ENCODE results near the gene STAC2. TPM values are rescaled to one million over a fixed set of nuclear protein-coding genes. Genes with fewer than 3 reads are reported as not detected.

Gene STAC2
- total RNA-seq, 2 experiments from 2014 or later: 0.03 TPM; not detected in 1

DNA sequence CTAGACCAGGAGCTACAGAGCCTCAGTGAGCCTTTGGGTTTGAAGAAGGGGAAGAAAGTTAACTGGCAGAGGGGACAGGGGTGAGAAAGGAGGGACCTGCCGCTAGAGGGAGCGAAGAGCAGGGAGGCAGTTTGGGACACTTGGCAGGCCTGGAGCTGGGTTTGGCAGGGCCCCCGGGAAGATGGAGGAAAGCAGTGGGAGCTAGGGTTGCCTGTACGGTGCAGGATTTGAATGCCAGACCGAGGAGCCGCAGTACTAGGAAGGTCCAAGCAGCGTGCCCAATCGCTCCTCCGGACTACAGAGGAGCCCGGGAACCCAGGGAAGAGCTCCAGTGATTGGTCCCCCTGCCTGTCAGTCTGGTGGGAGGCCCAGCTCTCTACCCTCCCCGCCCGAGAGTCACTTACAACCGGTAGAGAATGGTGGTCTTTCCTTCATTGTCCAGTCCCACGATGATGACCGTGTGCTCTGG, 61.0 kb downstream of the STAC2 start:
- BruUV-seq (replicated peaks): no TSS peak
- Histone ChIP-seq H2AFZ (ENCODE audit: low read length) (peak overlapping the region; percentile 69), H3K4me3 (ENCODE audit: low read depth, low read length, poor library complexity, severe bottlenecking) (peak overlapping the region; percentile 62), H3K9me3 (ENCODE audit: low read length) (peaks cover 3% of the 10 kb centered on the region; the same call in 1 of the 2 replicates), H3K9me2 (ENCODE audit: insufficient read depth, low read length) (no peaks in the 10 kb centered on the region), H3K27ac (ENCODE audit: low read depth, low read length, poor library complexity, severe bottlenecking) (peak overlapping the region; percentile 17), H3K79me2 (ENCODE audit: insufficient read depth, low read depth, low read length) (no peaks in the 10 kb centered on the region), H3K4me2 (ENCODE audit: low read length) (peak overlapping the region; percentile 77), H4K20me1 (ENCODE audit: insufficient read depth, low read length) (no peaks in the 10 kb centered on the region), H3K4me1 (ENCODE audit: insufficient read depth, low read length, poor library complexity, severe bottlenecking) (peaks cover 51% of the 10 kb centered on the region), H3K36me3 (ENCODE audit: insufficient read depth, low read length) (no peaks in the 10 kb centered on the region)
- no peak for TF ChIP-seq EZH2phosphoT487 (IDR thresholded peaks at IDR 0.05; ENCODE audit: borderline replicate concordance, low read depth, low read length)
- TF ChIP-seq, protein P1, sequence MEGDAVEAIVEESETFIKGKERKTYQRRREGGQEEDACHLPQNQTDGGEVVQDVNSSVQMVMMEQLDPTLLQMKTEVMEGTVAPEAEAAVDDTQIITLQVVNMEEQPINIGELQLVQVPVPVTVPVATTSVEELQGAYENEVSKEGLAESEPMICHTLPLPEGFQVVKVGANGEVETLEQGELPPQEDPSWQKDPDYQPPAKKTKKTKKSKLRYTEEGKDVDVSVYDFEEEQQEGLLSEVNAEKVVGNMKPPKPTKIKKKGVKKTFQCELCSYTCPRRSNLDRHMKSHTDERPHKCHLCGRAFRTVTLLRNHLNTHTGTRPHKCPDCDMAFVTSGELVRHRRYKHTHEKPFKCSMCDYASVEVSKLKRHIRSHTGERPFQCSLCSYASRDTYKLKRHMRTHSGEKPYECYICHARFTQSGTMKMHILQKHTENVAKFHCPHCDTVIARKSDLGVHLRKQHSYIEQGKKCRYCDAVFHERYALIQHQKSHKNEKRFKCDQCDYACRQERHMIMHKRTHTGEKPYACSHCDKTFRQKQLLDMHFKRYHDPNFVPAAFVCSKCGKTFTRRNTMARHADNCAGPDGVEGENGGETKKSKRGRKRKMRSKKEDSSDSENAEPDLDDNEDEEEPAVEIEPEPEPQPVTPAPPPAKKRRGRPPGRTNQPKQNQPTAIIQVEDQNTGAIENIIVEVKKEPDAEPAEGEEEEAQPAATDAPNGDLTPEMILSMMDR (conservative IDR thresholded peaks at IDR 0.05; ENCODE audit: low read length): peak; percentile 93
- ChIA-PET POLR2A (interaction anchor here (0.5 to 1.2 kb wide), 5 partner anchors 9 to 301 kb away, joined by 3 to 6 read pairs (median 4); no protein-coding TSS in a partner anchor), CTCF (ENCODE audit: unreplicated experiment) (interaction anchor here (0.7 to 1.8 kb wide), 4 partner anchors 8 to 12 kb away, joined by 3 to 22 read pairs (median 3); no protein-coding TSS in a partner anchor)
- intact Hi-C loops (cut with micrococcal nuclease; ENCODE audit: unreplicated experiment): no loop called here
- DNase-seq (ENCODE audit: low spot score): peak; percentile 85

- POLR2A ChIA-PET: interaction anchor here (0.5 kb wide), 1 partner anchor 34 kb away, joined by 4 read pairs; no protein-coding TSS in a partner anchor
- peak; percentile 40 for DNase-seq (ENCODE audit: low spot score)
- Histone ChIP-seq H3K79me2 (ENCODE audit: insufficient read depth, low read depth, low read length) (no peaks in the 10 kb centered on the region), H4K20me1 (ENCODE audit: insufficient read depth, low read length) (no peaks in the 10 kb centered on the region), H3K27ac (ENCODE audit: low read depth, low read length, poor library complexity, severe bottlenecking) (no peak overlapping the region), H3K9me3 (ENCODE audit: low read length) (no peaks in the 10 kb centered on the region), H3K36me3 (ENCODE audit: insufficient read depth, low read length) (no peaks in the 10 kb centered on the region), H3K4me3 (ENCODE audit: low read depth, low read length, poor library complexity, severe bottlenecking) (no peak overlapping the region), H3K4me2 (ENCODE audit: low read length) (no peak overlapping the region), H3K9me2 (ENCODE audit: insufficient read depth, low read length) (no peaks in the 10 kb centered on the region), H2AFZ (ENCODE audit: low read length) (no peak overlapping the region), H3K4me1 (ENCODE audit: insufficient read depth, low read length, poor library complexity, severe bottlenecking) (peaks cover 30% of the 10 kb centered on the region)
- BruUV-seq (replicated peaks): no TSS peak
- CTCF ChIA-PET (ENCODE audit: unreplicated experiment): no interaction called here
- intact Hi-C loops (cut with micrococcal nuclease; ENCODE audit: unreplicated experiment): no loop called here
- TF ChIP-seq, protein P1 (conservative IDR thresholded peaks at IDR 0.05; ENCODE audit: low read length): no peak
- no peak for TF ChIP-seq EZH2phosphoT487 (IDR thresholded peaks at IDR 0.05; ENCODE audit: borderline replicate concordance, low read depth, low read length)
These were observed 63.8 kb downstream of the STAC2 start for GRCh38 chr17:39161962-39162361.

Other genes starting within 250 kb of the STAC2 start
- 0.13 and 0.41 TPM in 2 replicates for gene PLXDC1, start 74.3 kb downstream of the STAC2 start, total RNA-seq (2014; rRNA removed; shearing (Covaris generic))
- gene PLXDC1, start 74.3 kb downstream of the STAC2 start, total RNA-seq (2022): 0.67 TPM in 1 of 2 replicates, not detected in the other
- gene ARL5C, start 59.8 kb downstream of the STAC2 start, total RNA-seq (2014; rRNA removed; shearing (Covaris generic)): 0.16 and 2.4 TPM in 2 replicates
- 0.65 and 0.68 TPM in 2 replicates for gene ARL5C, start 59.8 kb downstream of the STAC2 start, total RNA-seq (2022)
- 17.9 and 23.7 TPM in 2 replicates for gene CACNB1, start 28.3 kb downstream of the STAC2 start, total RNA-seq (2014; rRNA removed; shearing (Covaris generic))
- 30.9 and 35.5 TPM in 2 replicates for gene CACNB1, start 28.3 kb downstream of the STAC2 start, total RNA-seq (2022)
- gene RPL19, start 25.7 kb downstream of the STAC2 start, total RNA-seq (2014; rRNA removed; shearing (Covaris generic)): 4,395 and 6,079 TPM in 2 replicates
- gene RPL19, start 25.7 kb downstream of the STAC2 start, total RNA-seq (2022): 3,132 and 3,168 TPM in 2 replicates
- gene FBXL20, start 175.7 kb upstream of the STAC2 start, total RNA-seq (2014; rRNA removed; shearing (Covaris generic)): 2.1 and 2.2 TPM in 2 replicates
- gene FBXL20, start 175.7 kb upstream of the STAC2 start, total RNA-seq (2022): 12.2 and 12.3 TPM in 2 replicates
- 32.2 and 33.9 TPM in 2 replicates for gene MED1, start 225.3 kb upstream of the STAC2 start, total RNA-seq (2014; rRNA removed; shearing (Covaris generic))
- gene MED1, start 225.3 kb upstream of the STAC2 start, total RNA-seq (2022): 73.2 and 73.4 TPM in 2 replicates
- gene CDK12, start 235.5 kb upstream of the STAC2 start, total RNA-seq (2014; rRNA removed; shearing (Covaris generic)): 55.9 and 72.0 TPM in 2 replicates
- 89.5 and 100 TPM in 2 replicates for gene CDK12, start 235.5 kb upstream of the STAC2 start, total RNA-seq (2022)

Data from OCI-LY7 (cell line).